AG09309 (cell line): Measurements from ENCODE around the gene PCSK2.

Experiments
- DNase-seq: peaks from one replicate; pipeline ENCODE4 v3.0.0-alpha.2; 2010; ENCODE audit warnings: low read depth
- H3K4me3 ChIP-seq: 2 replicates; pipeline ENCODE4 v1.5.1; 2011; ENCODE audit warnings: mild to moderate bottlenecking, low read depth, low read length, moderate library complexity; ENCODE audit not compliant: control insufficient read depth
- TF ChIP-seq, protein P1 (sequence below): IDR thresholded peaks from 2 replicates; pipeline ENCODE4 v1.5.1; 2011; ENCODE audit warnings: mild to moderate bottlenecking, low read depth, low read length, inconsistent platforms; ENCODE audit not compliant: insufficient read depth, control insufficient read depth; ENCODE audit errors: missing control alignments

Gene PCSK2

DNA sequence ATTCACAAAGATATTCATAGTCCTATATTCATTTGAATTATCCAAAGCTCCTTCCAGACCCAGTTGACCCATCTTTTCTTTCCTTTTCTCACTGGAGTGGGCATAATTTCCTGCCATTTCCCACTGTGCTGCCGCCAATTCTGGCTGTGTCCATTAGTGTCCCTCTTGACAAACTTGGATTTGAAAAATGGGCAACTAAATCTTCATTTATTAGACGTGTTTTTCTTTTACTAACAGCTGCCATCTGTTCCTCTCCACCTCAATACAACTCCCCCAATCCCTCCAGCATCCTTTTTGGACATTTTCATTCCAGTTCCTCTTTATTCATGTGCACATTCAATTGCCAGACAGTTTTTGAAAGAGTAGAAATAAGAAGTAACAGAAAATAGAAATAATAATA is 90.5 kb downstream of the PCSK2 start:
- no peak overlapping the region for H3K4me3 ChIP-seq
- DNase-seq, result no peak
- TF ChIP-seq, protein P1, sequence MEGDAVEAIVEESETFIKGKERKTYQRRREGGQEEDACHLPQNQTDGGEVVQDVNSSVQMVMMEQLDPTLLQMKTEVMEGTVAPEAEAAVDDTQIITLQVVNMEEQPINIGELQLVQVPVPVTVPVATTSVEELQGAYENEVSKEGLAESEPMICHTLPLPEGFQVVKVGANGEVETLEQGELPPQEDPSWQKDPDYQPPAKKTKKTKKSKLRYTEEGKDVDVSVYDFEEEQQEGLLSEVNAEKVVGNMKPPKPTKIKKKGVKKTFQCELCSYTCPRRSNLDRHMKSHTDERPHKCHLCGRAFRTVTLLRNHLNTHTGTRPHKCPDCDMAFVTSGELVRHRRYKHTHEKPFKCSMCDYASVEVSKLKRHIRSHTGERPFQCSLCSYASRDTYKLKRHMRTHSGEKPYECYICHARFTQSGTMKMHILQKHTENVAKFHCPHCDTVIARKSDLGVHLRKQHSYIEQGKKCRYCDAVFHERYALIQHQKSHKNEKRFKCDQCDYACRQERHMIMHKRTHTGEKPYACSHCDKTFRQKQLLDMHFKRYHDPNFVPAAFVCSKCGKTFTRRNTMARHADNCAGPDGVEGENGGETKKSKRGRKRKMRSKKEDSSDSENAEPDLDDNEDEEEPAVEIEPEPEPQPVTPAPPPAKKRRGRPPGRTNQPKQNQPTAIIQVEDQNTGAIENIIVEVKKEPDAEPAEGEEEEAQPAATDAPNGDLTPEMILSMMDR, result no peak

DNA sequence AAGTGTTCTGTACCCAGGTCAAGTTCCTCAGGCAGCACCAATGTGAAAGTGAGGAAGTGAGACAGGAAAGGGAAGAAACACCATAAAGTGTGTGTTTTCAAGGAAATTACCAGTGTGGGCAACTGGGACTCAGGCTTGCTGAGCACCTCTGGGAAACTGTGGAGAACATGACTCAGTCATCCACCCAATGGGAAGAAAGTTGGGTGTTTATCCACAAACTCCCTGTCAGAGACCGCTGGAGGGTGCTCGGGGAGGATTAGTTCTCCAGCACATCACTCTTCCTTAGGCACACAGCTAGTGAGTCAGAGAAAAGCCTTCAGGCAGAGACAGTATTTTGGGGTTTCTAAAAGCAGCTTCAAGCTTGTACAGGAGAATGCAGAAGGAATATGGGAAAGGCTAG is 93.6 kb downstream of the PCSK2 start:
- TF ChIP-seq, protein P1, result no peak
- no peak for DNase-seq
- H3K4me3 ChIP-seq, result no peak overlapping the region

DNA sequence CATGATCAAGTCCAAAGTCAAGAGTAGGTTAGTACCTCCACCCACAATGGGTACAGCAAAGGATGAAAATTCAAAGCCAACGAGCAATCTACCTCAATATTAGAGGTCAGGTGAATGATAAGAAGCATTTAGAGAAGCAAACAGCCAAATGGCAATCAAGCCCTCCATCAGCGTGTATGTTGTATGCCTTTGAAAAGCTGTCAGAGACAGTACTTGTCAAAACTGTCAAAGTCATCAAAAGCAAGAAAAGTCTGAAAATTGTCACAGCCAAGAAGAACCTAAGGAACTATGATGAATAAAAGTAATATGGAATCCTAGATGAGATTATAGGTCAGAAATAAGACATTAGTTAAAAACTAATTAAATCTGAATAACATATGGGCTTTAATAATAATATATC is 99.3 kb downstream of the PCSK2 start:
- no peak overlapping the region for H3K4me3 ChIP-seq
- TF ChIP-seq, protein P1, result no peak
- DNase-seq, result no peak

DNA sequence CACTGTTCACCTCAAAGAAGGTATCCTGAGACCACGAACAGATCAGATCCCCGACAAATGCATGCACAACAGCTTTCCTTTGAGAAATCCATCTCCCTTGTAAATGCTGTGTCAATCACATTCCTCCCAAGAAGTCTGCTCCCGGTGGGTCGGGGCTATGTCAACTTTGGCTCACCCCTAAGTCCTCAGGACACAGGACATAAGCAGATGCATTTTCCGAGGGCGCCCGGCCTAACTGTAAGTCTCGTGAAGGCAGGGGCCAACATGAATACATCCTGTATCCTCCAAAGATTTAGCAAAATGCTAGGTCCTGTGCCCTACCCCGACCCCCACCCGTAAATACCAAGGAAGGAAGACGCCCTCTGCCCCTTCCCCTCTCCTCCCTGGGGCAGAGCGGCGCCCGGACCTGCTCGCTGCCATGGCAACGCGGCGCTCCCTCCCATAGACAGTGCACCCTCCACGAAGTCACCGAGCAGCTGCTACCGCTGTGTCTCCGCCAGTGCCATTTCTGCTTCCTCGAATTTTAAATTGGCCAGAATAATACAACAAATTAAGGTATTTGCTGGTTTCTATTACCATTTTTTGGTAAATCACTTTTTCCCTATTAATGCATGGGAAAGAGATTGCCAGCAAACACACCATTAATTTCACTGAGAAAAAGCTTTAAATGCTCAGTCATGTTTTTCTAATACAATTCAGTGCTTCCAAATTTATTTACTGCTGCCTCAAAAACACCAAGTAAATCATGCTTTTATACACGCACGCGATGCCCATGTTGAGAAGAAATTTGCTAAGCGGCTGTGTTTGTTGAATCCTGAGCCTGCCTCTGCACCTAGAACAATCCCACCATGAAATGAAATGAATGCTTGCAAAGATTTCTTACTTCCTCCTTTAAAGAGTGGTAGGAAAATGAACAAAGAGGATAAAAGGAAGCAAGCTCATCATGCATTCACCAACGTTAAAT is 100.6 kb downstream of the PCSK2 start:
- DNase-seq, result no peak
- TF ChIP-seq, protein P1, result no peak
- H3K4me3 ChIP-seq, result no peak overlapping the region

DNA sequence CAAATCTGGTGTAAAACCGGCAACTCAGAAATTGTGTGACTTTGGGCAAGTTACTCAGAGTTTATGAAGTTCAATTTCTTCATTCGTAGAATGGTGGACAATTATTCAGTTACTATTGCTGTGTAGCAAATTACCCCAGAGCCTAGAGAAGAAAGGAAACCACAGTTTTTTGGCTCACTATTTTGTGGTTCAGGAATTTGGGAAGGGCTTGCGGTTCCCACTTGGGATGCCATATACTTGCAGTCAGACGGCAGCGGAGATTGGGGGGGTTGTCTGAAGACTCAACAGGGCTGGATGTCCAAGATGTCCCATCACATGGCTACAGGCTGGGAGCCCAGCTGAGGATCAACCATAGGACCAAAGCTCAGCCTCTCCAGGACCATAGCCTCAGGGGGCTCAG is 108.1 kb downstream of the PCSK2 start:
- DNase-seq, result no peak
- H3K4me3 ChIP-seq, result no peak overlapping the region
- TF ChIP-seq, protein P1, result no peak

DNA sequence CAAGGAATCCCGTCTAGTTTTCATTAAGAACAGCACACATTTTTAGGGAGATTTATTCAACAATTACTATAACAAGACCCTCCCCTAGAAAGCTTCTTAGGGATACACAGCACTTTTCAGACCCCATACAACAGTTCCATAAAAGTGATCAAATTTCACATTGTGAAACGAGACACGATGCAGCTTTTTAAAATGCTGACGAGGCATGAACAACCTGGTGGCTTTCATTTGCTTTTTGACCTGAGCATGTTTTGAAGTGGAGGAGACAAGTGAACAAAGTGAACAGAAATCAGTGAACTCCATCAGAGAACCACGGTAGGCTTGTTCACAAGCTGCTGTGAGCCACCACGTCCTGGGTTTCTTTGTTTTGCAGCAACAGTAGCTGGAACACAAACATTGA is 112.2 kb downstream of the PCSK2 start:
- no peak overlapping the region for H3K4me3 ChIP-seq
- TF ChIP-seq, protein P1, result no peak
- no peak for DNase-seq
